ENCODE measurements around the gene ME3. TPM values are rescaled to one million over a fixed set of nuclear protein-coding genes. Genes with fewer than 3 reads are reported as not detected.
A peak's percentile ranks its signal among the peaks of the same experiment; 100 is the strongest.

Gene ME3
- total and polyA plus RNA-seq, 11 donors = 11.3 to 51.5 (median 31.3) TPM

DNA sequence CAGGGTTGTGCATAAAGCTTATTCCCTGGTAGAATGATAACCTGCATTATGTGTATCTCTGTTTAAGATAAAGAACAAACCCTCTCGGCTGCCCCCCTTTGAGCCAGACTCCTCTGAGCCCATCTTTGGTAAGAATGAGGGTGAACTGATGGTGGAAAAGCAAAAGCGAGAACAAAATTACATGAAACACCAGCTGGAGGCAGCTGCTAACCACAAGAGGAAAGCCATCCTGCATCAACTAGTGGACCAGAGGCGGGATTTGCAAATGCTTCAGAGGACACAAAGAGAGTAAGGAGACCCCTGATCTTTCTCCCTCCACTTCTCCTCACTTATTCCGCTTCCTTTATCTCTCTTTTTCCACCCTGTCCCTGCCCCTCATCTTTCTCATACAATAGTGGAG is 257.4 kb downstream of the ME3 start:
- H3K27ac ChIP-seq = no peak overlapping the region
- H3K36me3 ChIP-seq = no peaks in the 10 kb centered on the region
- H3K4me1 ChIP-seq = no peaks in the 10 kb centered on the region
- H3K9me3 ChIP-seq = no peaks in the 10 kb centered on the region
- WGBS, 4 donors = 69 to 81% (median 78%) methylated on average over 4 of the region's 4 CpGs
- TF ChIP-seq, protein P1, sequence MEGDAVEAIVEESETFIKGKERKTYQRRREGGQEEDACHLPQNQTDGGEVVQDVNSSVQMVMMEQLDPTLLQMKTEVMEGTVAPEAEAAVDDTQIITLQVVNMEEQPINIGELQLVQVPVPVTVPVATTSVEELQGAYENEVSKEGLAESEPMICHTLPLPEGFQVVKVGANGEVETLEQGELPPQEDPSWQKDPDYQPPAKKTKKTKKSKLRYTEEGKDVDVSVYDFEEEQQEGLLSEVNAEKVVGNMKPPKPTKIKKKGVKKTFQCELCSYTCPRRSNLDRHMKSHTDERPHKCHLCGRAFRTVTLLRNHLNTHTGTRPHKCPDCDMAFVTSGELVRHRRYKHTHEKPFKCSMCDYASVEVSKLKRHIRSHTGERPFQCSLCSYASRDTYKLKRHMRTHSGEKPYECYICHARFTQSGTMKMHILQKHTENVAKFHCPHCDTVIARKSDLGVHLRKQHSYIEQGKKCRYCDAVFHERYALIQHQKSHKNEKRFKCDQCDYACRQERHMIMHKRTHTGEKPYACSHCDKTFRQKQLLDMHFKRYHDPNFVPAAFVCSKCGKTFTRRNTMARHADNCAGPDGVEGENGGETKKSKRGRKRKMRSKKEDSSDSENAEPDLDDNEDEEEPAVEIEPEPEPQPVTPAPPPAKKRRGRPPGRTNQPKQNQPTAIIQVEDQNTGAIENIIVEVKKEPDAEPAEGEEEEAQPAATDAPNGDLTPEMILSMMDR (IDR thresholded peaks at IDR 0.05) = no peak
- TF ChIP-seq POLR2A (IDR thresholded peaks at IDR 0.05) = no peak
- H3K4me3 ChIP-seq = no peak overlapping the region
- peak in 1 of 4 donors; percentile 29 for ATAC-seq
- no peak for DNase-seq
- intact Hi-C loops (cut with DNase I) = no loop called here
- no peaks in the 10 kb centered on the region for H3K27me3 ChIP-seq

DNA sequence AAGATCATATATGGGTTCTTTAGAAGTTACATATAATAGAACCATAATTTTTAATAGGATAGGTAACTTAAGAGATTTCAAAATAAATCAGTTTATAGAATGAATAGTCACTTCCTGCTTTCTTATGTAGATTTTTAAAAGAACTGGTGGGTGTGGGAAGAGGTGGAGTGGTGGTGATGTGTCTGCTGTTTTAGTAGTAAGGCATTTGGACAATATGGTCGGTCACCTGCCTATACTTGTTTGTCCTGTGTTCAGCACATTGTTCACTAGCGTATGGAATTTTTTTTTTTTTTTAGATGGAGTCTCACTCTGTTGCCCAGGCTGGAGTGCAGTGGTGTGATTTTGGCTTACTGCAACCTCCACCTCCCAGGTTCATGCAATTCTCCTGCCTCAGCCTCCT is 258.4 kb downstream of the ME3 start:
- no peak for ATAC-seq
- Histone ChIP-seq H3K36me3 (no peaks in the 10 kb centered on the region), H3K4me3 (no peak overlapping the region), H3K27me3 (no peaks in the 10 kb centered on the region), H3K27ac (no peak overlapping the region), H3K9me3 (no peaks in the 10 kb centered on the region), H3K4me1 (no peaks in the 10 kb centered on the region)
- TF ChIP-seq POLR2A (IDR thresholded peaks at IDR 0.05) = no peak
- TF ChIP-seq, protein P1 (IDR thresholded peaks at IDR 0.05) = no peak
- intact Hi-C loops (cut with DNase I) = no loop called here
- 97 to 99% (median 98%) methylated on average over 2 of the region's 2 CpGs for WGBS, 4 donors
- no peak for DNase-seq

DNA sequence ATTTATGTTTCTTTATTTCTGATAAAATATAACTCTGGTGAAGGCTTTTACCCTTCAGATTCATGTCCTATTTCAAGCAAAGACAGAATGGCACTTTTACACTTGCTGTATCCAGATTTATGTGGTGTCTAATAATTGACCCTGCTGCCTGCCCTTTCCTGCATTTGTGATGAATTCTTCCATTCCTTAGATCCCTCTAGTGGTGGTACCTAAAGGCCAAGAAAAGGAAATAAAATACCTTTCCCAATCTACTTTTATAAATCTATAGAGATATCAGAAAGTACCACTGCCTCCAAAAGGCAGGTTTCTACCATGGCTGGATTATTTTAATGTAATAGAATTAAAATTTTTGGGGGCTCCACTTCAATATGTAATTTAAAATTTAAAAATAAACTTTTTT is 263.6 kb downstream of the ME3 start:
- TF ChIP-seq POLR2A (IDR thresholded peaks at IDR 0.05) = no peak
- TF ChIP-seq, protein P1 (IDR thresholded peaks at IDR 0.05) = no peak
- H3K27ac ChIP-seq = no peak overlapping the region
- no peaks in the 10 kb centered on the region for H3K4me1 ChIP-seq
- no peaks in the 10 kb centered on the region for H3K9me3 ChIP-seq
- no peak overlapping the region for H3K4me3 ChIP-seq
- intact Hi-C loops (cut with DNase I) = no loop called here
- DNase-seq (no peak), ATAC-seq (no peak)
- no peaks in the 10 kb centered on the region for H3K27me3 ChIP-seq
- H3K36me3 ChIP-seq = no peaks in the 10 kb centered on the region

DNA sequence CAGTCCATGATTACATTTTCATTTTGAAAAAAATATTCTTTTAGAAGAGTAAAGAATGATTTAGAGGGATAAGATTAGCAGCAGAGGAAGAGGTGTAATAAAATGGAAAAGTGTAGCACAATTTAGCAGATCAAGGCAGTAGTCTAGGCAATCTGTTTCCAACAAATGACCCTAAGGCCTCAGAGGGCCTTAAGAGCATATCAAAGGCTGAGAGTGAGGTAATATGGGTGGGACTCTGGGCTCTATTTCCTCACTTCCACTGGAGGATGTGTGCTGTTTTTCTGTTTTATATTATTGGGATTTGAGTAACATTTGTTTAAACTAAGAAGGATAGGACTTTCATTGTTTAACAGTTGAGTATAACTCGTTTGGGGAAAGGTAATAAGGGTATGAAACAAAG is 269.0 kb downstream of the ME3 start:
- ATAC-seq (no peak), DNase-seq (no peak)
- intact Hi-C loops (cut with DNase I) = no loop called here
- TF ChIP-seq, protein P1 (IDR thresholded peaks at IDR 0.05) = no peak
- no peak for TF ChIP-seq POLR2A (IDR thresholded peaks at IDR 0.05)
- no peak overlapping the region for H3K4me3 ChIP-seq
- no peaks in the 10 kb centered on the region for H3K4me1 ChIP-seq
- WGBS, 4 donors = 67 to 80% (median 70%) methylated on average over 1 of the region's 1 CpG
- H3K27ac ChIP-seq = peak overlapping the region in 1 of 12 donors; percentile 41
- no peaks in the 10 kb centered on the region for H3K9me3 ChIP-seq
- no peaks in the 10 kb centered on the region for H3K27me3 ChIP-seq
- no peaks in the 10 kb centered on the region for H3K36me3 ChIP-seq
